SU-DHL-6 (cell line): Measurements from ENCODE around the gene NOS3.

ENCODE experiments used
- EZH2phosphoT487 ChIP-seq: fragments of 200-600 bp; sonication (generic), shearing (Covaris generic); conservative IDR thresholded peaks from 2 replicates; pipeline ENCODE4 v1.6.1; 2018; ENCODE audit warnings: mild to moderate bottlenecking, antibody characterized with exemption, low read length, moderate library complexity, mixed read lengths
- TF ChIP-seq, protein P1 (sequence below): fragments of 200-600 bp; sonication (generic); IDR thresholded peaks from one replicate; pipeline ENCODE4 v1.5.1; 2017; ENCODE audit warnings: antibody characterized with exemption, mild to moderate bottlenecking, low read length, moderate library complexity; ENCODE audit not compliant: insufficient read depth, poor library complexity, severe bottlenecking

DNA sequence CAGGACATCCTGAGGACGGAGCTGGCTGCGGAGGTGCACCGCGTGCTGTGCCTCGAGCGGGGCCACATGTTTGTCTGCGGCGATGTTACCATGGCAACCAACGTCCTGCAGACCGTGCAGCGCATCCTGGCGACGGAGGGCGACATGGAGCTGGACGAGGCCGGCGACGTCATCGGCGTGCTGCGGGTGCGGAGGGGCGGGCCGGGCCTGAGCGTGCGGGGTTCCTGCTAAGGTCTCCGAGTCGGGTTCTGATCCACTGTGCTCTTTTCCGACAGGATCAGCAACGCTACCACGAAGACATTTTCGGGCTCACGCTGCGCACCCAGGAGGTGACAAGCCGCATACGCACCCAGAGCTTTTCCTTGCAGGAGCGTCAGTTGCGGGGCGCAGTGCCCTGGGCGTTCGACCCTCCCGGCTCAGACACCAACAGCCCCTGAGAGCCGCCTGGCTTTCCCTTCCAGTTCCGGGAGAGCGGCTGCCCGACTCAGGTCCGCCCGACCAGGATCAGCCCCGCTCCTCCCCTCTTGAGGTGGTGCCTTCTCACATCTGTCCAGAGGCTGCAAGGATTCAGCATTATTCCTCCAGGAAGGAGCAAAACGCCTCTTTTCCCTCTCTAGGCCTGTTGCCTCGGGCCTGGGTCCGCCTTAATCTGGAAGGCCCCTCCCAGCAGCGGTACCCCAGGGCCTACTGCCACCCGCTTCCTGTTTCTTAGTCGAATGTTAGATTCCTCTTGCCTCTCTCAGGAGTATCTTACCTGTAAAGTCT lies 23.1 kb downstream of the NOS3 start:
- TF ChIP-seq, protein P1, sequence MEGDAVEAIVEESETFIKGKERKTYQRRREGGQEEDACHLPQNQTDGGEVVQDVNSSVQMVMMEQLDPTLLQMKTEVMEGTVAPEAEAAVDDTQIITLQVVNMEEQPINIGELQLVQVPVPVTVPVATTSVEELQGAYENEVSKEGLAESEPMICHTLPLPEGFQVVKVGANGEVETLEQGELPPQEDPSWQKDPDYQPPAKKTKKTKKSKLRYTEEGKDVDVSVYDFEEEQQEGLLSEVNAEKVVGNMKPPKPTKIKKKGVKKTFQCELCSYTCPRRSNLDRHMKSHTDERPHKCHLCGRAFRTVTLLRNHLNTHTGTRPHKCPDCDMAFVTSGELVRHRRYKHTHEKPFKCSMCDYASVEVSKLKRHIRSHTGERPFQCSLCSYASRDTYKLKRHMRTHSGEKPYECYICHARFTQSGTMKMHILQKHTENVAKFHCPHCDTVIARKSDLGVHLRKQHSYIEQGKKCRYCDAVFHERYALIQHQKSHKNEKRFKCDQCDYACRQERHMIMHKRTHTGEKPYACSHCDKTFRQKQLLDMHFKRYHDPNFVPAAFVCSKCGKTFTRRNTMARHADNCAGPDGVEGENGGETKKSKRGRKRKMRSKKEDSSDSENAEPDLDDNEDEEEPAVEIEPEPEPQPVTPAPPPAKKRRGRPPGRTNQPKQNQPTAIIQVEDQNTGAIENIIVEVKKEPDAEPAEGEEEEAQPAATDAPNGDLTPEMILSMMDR: no peak
- 0 out of 2 replicates have a peak, but pooled peaks have one; percentile 15 for TF ChIP-seq EZH2phosphoT487
